G401 (cell line): Measurements from ENCODE around the gene OLA1. TPM values are rescaled to one million over a fixed set of nuclear protein-coding genes. Genes with fewer than 3 reads are reported as not detected.
A peak's percentile ranks its signal among the peaks of the same experiment; 100 is the strongest.

Experiments used
- DNase-seq: peaks from one replicate; pipeline ENCODE4 v3.0.0-alpha.2; 2015; ENCODE audit warnings: low spot score
- in situ Hi-C: cut with HindIII; loops from 2 replicates; pipeline ENCODE4 v1.10.0; 2016; ENCODE audit warnings: low sequenced_read_pairs, mixed read lengths
- total RNA-seq: library from RNA; depleted of rRNA; stranded (reverse); fragments of >200 nt; shearing (Covaris generic); gene quantifications from 2 replicates; pipeline ENCODE4 v1.2.3, GENCODE V29; 2014

The OLA1 gene
- total RNA-seq, 1 experiment from 2014 or later: 250 TPM

- in situ Hi-C loops: no loop called here
- no peak for DNase-seq
Measured at GRCh38 chr2:174080672-174081121, 167.6 kb downstream of the OLA1 start.

DNA sequence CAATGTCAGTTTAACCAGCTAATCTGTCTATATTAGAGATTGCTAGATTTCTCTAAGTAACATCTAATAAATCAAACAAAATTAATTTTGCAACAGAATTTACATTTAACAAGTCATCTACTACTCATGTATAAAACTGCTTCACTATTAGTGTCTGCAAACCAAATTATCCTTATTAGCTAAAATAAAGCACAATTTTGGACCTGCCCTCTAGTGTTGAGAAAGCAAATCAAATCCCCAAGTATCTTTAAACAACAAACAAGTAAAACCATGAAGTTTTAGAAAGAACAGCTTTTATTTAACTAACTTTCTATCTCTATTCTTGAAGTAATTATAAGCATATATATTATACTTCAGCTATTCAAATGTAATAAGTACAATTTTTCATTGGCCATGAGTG is 170.1 kb downstream of the OLA1 start:
- in situ Hi-C loops: no loop called here
- DNase-seq: peak; percentile 17

DNA sequence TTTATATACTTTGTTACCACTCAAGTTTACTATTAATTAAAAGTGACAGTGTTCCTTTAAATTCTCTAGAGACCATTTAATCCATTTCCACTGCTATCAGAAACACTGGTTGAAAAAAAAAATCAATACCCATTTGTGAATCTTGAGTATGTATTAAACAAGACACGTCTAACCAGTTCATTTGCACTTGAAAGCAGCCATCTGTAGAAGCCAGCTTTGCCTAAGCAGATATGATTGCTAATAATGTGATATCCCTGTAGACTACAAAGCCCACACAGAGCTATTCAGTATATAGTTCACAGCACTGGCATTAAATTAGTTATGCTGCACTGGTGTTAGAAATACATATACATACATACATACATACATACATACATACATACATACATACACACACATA is 171.4 kb downstream of the OLA1 start:
- in situ Hi-C loops: no loop called here
- DNase-seq: no peak

DNA sequence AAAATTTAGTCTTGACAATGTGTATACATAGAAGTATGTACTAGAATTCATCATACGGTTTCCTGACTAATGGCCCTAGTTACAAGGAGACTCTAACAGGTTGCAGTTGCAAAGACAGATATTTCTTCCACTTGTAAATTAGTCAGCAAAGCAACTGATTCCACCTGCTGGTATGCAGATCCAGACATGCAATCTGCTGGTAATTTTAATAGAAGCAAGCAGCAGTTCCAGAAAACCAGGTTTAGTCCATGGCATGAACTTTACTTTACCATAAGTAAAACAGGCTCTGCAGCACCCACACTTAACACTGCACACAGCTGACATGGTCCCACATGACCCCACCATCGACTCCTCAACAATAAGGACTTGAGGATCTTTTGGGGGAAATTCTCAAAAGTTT is 172.3 kb downstream of the OLA1 start:
- in situ Hi-C loops: no loop called here
- DNase-seq: no peak

DNA sequence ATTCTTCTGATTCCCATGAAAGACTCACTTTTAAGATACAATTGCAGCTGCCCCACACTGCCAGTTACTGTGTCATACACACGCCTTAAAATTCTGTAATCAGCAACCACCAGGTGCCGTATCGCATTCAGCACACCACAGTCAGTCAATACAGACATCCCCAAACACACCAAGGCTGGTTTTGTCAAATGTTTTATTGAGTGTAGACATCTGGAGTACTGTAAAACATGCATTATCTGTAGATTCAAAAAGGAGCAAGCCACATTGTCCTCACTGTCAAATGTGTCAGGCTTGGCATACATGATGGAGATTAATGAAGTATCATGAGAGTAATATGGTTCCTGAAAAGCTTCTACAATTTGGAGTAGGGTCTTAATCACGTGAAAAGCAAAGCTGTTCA is 173.5 kb downstream of the OLA1 start:
- no peak for DNase-seq
- in situ Hi-C loops: no loop called here

DNA sequence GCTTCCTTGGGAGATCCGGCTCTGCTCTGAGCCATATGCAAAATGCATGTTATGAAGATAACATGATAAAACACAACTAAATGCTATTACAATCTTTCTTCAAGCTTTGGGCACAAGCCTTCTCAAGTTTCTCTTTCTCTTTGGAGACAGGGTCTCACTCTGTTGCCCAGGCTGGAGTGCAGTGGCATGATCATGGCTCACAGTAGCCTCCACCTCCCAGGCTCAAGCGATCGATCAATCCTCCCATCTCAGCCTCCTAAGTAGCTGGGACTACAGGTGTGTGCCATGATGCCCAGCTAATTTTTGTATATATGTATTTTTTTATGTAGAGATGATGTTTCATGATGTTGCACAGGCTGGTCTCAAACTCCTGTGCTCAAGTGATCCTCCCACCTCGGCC is 175.5 kb downstream of the OLA1 start:
- no peak for DNase-seq
- in situ Hi-C loops: no loop called here

DNA sequence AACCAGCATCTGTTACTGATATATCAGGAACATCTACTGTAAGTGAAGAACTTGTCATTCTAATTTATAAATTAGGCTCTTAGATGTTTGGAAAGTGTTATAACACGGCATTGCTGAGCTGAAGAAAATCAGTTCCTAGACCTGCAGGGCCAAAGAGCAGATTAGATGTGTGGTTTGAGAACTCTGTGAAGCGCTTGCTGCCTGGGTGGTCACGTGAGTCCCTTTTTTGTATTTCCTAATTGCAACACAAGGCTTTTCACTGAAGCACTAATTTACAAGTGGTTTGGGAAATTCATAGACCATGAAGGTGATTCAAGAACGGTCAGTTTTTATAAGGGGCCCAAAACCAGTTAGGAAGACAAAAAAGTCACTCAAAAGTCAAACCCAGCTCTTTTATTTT is 176.3 kb downstream of the OLA1 start:
- in situ Hi-C loops: no loop called here
- DNase-seq: no peak

DNA sequence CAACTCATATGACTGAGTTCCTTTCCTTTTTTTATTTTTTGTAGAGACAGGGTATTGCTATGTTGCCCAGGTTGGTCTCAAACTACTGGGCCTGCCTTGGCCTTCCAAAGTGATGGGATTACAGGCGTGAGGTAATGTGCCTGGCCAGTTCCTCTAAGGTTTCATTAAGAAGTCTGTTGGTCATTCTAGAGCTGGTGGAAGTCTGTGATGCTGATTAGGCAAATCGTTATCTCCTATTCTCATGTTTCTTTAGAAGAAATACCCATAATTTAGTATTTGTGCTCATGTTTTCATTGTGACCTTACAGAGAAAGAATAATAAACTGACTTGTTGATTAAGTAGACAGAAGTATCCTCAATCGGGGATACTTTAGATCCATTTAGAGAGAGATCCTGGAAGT is 177.0 kb downstream of the OLA1 start:
- DNase-seq: no peak
- in situ Hi-C loops: no loop called here

GRCh38 chr2:174070281-174070680 is 178.1 kb downstream of the OLA1 start:
- no peak for DNase-seq
- in situ Hi-C loops: no loop called here

GRCh38 chr2:174067815-174068214 is 180.5 kb downstream of the OLA1 start:
- DNase-seq: no peak
- in situ Hi-C loops: no loop called here

DNA sequence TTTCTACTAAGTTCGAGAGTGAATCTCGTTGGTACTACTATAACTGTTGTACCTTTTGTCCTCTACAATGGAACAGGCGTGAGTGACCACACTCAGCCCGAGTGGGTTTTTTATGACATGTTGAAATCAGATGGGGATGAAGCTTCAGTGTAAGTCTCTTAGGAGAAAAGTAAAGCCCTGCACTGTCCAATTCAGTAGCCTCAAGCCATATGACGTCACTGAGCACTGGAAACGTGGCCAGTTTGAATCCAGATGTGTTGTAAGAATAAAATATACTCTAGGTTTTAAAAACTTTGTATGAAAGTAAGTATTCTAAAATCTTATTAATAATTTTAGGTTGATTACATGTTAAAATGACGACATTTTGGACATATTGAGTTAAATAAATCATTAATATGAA is 181.5 kb downstream of the OLA1 start:
- no peak for DNase-seq
- in situ Hi-C loops: no loop called here

- no peak for DNase-seq
- in situ Hi-C loops: no loop called here
Measured at GRCh38 chr2:174063492-174064092, 184.7 kb downstream of the OLA1 start.

- no peak for DNase-seq
- in situ Hi-C loops: no loop called here
Measured at GRCh38 chr2:174062934-174063333, 185.4 kb downstream of the OLA1 start.

- DNase-seq: no peak
Measured at GRCh38 chr2:174059884-174060244, 188.5 kb downstream of the OLA1 start.

GRCh38 chr2:174059178-174059883 is 189.0 kb downstream of the OLA1 start:
- in situ Hi-C loops: no loop called here
- no peak for DNase-seq

More at GRCh38 chr2:174059884-174060244, 188.5 kb downstream of the OLA1 start:
- in situ Hi-C loops: no loop called here

DNA sequence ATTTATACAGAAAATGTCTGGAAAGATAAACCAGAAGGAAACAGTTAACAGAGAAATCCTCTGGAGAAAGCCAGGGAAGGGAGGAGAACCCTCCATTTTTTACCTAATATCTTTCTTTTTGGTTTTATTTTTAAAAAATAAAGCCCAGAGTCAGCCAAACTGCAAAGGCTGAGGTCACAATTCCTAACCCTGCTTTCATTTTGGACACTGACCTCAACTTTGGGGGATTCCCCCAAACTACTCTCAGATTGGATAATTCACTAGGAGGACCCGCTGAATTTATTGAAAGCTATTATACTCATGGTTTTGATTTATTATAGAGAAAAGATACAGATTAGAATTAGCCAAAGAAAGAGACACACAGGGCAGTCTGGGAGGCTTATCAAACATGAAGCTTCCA is 189.9 kb downstream of the OLA1 start:
- in situ Hi-C loops: no loop called here
- DNase-seq: no peak

- in situ Hi-C loops: no loop called here
- no peak for DNase-seq
Measured at GRCh38 chr2:174058026-174058425, 190.3 kb downstream of the OLA1 start.

- in situ Hi-C loops: no loop called here
- no peak for DNase-seq
Measured at GRCh38 chr2:174054926-174055325, 193.4 kb downstream of the OLA1 start.

- no peak for DNase-seq
- in situ Hi-C loops: no loop called here
Measured at GRCh38 chr2:174053355-174054151, 194.8 kb downstream of the OLA1 start.

- in situ Hi-C loops: no loop called here
- no peak for DNase-seq
Measured at GRCh38 chr2:174052584-174052976, 195.8 kb downstream of the OLA1 start.
